Measurements from ENCODE around the gene DMPK.

DNA sequence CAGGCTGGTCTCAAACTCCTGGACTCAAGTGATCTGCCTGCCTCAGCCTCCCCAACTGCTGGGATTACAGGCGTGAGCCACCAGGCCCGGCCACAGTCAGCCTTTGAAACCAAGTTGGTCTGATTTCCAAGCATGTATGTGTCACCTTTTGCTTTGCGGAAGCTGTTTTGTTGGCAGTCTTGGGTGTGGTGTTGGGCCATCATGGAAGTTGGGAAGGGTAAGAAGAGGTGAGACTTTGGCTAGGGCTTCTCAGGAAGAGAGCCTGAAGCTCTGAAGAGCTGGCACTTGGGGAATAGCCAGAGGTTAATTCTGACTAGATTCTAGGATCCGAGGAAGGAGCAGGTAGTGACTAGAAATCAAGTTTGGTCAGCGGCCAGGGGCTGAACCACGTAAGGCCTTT is 30.0 kb upstream of the DMPK start:
- TF ChIP-seq SP1 (IDR thresholded peaks at IDR 0.05) (no peak), FOXM1 (IDR thresholded peaks at IDR 0.05; ENCODE audit: borderline replicate concordance) (no peak), ZNF384 (IDR thresholded peaks at IDR 0.05) (no peak), TARDBP (IDR thresholded peaks at IDR 0.05) (no peak), ARNT (IDR thresholded peaks at IDR 0.05) (no peak), ELF4 (IDR thresholded peaks at IDR 0.05) (no peak), LEF1 (IDR thresholded peaks at IDR 0.05; ENCODE audit: borderline replicate concordance) (no peak)

All from HEK293T (cell line).